Mesendoderm (in vitro differentiated cells): ENCODE data around the gene FCGR3A.
"Not testable (repeated sequence)": the region's sequence is repeated elsewhere in the genome, so short reads cannot be mapped to it uniquely, and the experiment has no call there.

Experiments used
- DNase-seq: peaks from one replicate; pipeline ENCODE4 v3.0.0; 2013
- H2AK5ac ChIP-seq: 2 replicates; pipeline ENCODE4 v1.6.1; 2013; ENCODE audit warnings: low read length, inconsistent platforms
- H2BK120ac ChIP-seq: 2 replicates; pipeline ENCODE4 v1.6.1; 2013; ENCODE audit warnings: low read depth, mild to moderate bottlenecking, low read length, moderate library complexity, mixed read lengths
- H2BK15ac ChIP-seq: replicated peaks from 2 replicates; pipeline ENCODE4 v1.6.1; 2013; ENCODE audit warnings: low read depth, mild to moderate bottlenecking, moderate library complexity
- H2BK5ac ChIP-seq: 2 replicates; pipeline ENCODE4 v1.6.1; 2013; ENCODE audit warnings: low read length, inconsistent platforms
- H3K18ac ChIP-seq: 2 replicates; pipeline ENCODE4 v1.6.1; 2013; ENCODE audit warnings: mild to moderate bottlenecking, low read length, mixed read lengths
- H3K23ac ChIP-seq: one replicate; pipeline ENCODE4 v1.6.1; 2013; ENCODE audit warnings: low read length
- H3K27ac ChIP-seq: 2 replicates; pipeline ENCODE4 v1.5.1; 2013; ENCODE audit warnings: low read depth, mild to moderate bottlenecking, inconsistent platforms, low read length, moderate library complexity
- H3K27me3 ChIP-seq: 2 replicates; pipeline ENCODE4 v1.6.1; 2013; ENCODE audit warnings: low read length, control low read depth, mild to moderate bottlenecking, inconsistent platforms; ENCODE audit not compliant: insufficient read depth, poor library complexity
- H3K36me3 ChIP-seq: 2 replicates; pipeline ENCODE4 v1.6.1; 2013; ENCODE audit warnings: low read length, inconsistent platforms; ENCODE audit not compliant: control insufficient read depth, insufficient read depth
- H3K4ac ChIP-seq: one replicate; pipeline ENCODE4 v1.6.1; 2013; ENCODE audit warnings: low read depth, mild to moderate bottlenecking, low read length, moderate library complexity
- H3K4me1 ChIP-seq: 2 replicates; pipeline ENCODE4 v1.6.1; 2013; ENCODE audit warnings: low read depth, low read length, inconsistent platforms; ENCODE audit not compliant: control insufficient read depth
- H3K4me2 ChIP-seq: 2 replicates; pipeline ENCODE4 v1.6.1; 2013; ENCODE audit warnings: low read length
- H3K4me3 ChIP-seq: 2 replicates; pipeline ENCODE4 v1.5.1; 2013; ENCODE audit warnings: mild to moderate bottlenecking, low read length
- H3K56ac ChIP-seq: one replicate; pipeline ENCODE4 v1.6.1; 2013; ENCODE audit warnings: low read length
- H3K79me1 ChIP-seq: 2 replicates; pipeline ENCODE4 v1.6.1; 2013; ENCODE audit warnings: low read length, inconsistent platforms
- H3K79me2 ChIP-seq: 2 replicates; pipeline ENCODE4 v1.6.1; 2013; ENCODE audit warnings: mild to moderate bottlenecking, low read length; ENCODE audit not compliant: control insufficient read depth, insufficient read depth
- H3K9ac ChIP-seq: 2 replicates; pipeline ENCODE4 v1.6.1; 2013; ENCODE audit warnings: low read length, inconsistent platforms
- H4K5ac ChIP-seq: one replicate; pipeline ENCODE4 v1.6.1; 2013; ENCODE audit warnings: low read length
- H4K8ac ChIP-seq: one replicate; pipeline ENCODE4 v1.6.1; 2013; ENCODE audit warnings: low read depth, mild to moderate bottlenecking, control low read depth, low read length, moderate library complexity
- WGBS: extraction: QIAGEN DNeasy Blood & Tissue Kit; methylation state at CpG from one replicate; pipeline ENCODE4 v1.1.7; 2013; ENCODE audit warnings: low lambda C conversion rate, missing lambda C conversion rate; ENCODE audit not compliant: insufficient coverage; ENCODE audit errors: extremely low coverage; 5-methylcytosine and 5-hydroxymethylcytosine counted together

FCGR3A gene

DNA sequence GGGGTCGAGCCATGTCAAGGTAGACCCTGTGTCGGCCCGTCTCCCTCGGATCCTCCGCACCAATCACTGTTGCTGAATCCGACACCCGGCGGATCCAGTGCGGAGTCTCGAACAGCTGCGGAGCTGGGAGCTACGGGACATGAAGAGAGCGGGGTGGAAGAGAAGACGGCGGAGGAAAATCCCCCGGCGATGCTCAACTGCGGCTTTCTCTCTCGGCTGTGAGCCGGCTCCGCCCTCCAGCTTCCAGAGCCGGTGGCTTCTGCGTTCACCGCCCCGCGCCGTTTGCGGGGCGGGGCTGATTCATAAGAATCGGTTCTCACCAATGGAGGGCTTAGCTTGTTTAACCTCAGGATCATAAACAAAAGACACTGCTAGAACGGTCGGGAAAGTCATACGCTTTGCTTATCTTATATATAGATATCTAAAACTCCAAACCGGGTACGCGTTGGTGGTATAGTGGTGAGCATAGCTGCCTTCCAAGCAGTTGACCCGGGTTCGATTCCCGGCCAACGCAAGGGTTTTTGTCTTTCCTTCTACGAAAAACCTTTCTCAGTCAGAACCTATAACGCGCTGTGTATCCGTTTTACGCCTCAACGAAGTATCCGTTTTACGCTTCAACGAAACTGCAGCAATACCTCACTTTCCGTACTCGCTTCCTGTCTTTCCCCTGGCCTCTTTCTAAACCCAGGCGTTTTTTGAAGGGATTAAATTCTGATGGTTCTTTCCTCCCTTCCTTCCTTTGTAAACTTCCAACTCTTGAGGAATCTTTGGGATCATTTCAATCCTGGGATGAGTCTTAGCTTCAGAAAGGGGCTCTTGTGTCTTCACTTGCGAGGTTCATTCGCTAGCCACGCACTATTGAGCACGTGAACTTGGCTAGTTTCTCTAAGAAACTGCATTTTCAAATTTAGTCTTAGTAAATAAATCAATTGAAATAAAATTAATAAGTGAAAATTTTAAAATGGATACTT is 18.7 kb downstream of the FCGR3A start:
- peak overlapping the region; percentile 70 for H3K56ac ChIP-seq
- not testable (repeated sequence) for H3K79me1 ChIP-seq, H2BK5ac ChIP-seq, H4K5ac ChIP-seq, H3K36me3 ChIP-seq, H2AK5ac ChIP-seq, H3K27me3 ChIP-seq, H3K79me2 ChIP-seq, H2BK15ac ChIP-seq, H3K27ac ChIP-seq, H4K8ac ChIP-seq, H2BK120ac ChIP-seq, H3K4ac ChIP-seq, H3K23ac ChIP-seq, H3K4me1 ChIP-seq, H3K18ac ChIP-seq
- DNase-seq, result peak; percentile 96
- H3K9ac ChIP-seq, result peak overlapping the region; percentile 62
- H3K4me3 ChIP-seq, result peak overlapping the region; percentile 84
- H3K4me2 ChIP-seq, result peak overlapping the region; percentile 54
- no CpG with 5 or more reads among the region's 56 CpGs for WGBS

- H2BK120ac ChIP-seq, H3K27me3 ChIP-seq, H4K8ac ChIP-seq, H2BK5ac ChIP-seq, H2AK5ac ChIP-seq, H4K5ac ChIP-seq, H3K79me1 ChIP-seq, H3K36me3 ChIP-seq, H3K79me2 ChIP-seq, H3K56ac ChIP-seq, H2BK15ac ChIP-seq, H3K4ac ChIP-seq, H3K4me1 ChIP-seq, H3K23ac ChIP-seq, H3K18ac ChIP-seq, H3K27ac ChIP-seq: not testable (repeated sequence)
- WGBS, result no CpG with 5 or more reads among the region's 13 CpGs
- peak; percentile 75 for DNase-seq
- H3K4me3 ChIP-seq, result peak overlapping the region; percentile 25
- peak overlapping the region; percentile 36 for H3K4me2 ChIP-seq
- H3K9ac ChIP-seq, result peak overlapping the region; percentile 21
These were observed 19.5 kb downstream of the FCGR3A start for GRCh38 chr1:161530158-161530557.

GRCh38 chr1:161529463-161530104 is 20.0 kb downstream of the FCGR3A start:
- not testable (repeated sequence) for H3K79me2 ChIP-seq, H3K4ac ChIP-seq, H4K8ac ChIP-seq, H3K79me1 ChIP-seq, H4K5ac ChIP-seq, H3K27ac ChIP-seq, H3K4me1 ChIP-seq, H3K56ac ChIP-seq, H2BK5ac ChIP-seq, H3K18ac ChIP-seq, H2BK15ac ChIP-seq, H3K23ac ChIP-seq, H3K27me3 ChIP-seq, H2BK120ac ChIP-seq, H2AK5ac ChIP-seq, H3K4me3 ChIP-seq, H3K36me3 ChIP-seq
- no CpG with 5 or more reads among the region's 19 CpGs for WGBS
- peak; percentile 35 for DNase-seq
- peak overlapping the region; percentile 36 for H3K4me2 ChIP-seq
- peak overlapping the region; percentile 21 for H3K9ac ChIP-seq

GRCh38 chr1:161528550-161528949 is 21.1 kb downstream of the FCGR3A start:
- H3K4me3 ChIP-seq, H3K18ac ChIP-seq, H4K8ac ChIP-seq, H4K5ac ChIP-seq, H3K4me1 ChIP-seq, DNase-seq, H3K36me3 ChIP-seq, H3K27me3 ChIP-seq, H3K23ac ChIP-seq, H3K79me1 ChIP-seq, H3K4ac ChIP-seq, H3K4me2 ChIP-seq, H3K9ac ChIP-seq, H2AK5ac ChIP-seq, H3K79me2 ChIP-seq, H2BK5ac ChIP-seq, H2BK120ac ChIP-seq, H2BK15ac ChIP-seq, H3K27ac ChIP-seq, H3K56ac ChIP-seq: not testable (repeated sequence)
- no CpG with 5 or more reads among the region's 3 CpGs for WGBS

GRCh38 chr1:161525918-161526317 is 23.7 kb downstream of the FCGR3A start:
- H3K36me3 ChIP-seq, H3K4me2 ChIP-seq, H3K18ac ChIP-seq, H3K4me1 ChIP-seq, H4K8ac ChIP-seq, DNase-seq, H2BK120ac ChIP-seq, H3K4me3 ChIP-seq, H3K79me1 ChIP-seq, H3K9ac ChIP-seq, H4K5ac ChIP-seq, H3K79me2 ChIP-seq, H2AK5ac ChIP-seq, H3K56ac ChIP-seq, H3K27ac ChIP-seq, H3K23ac ChIP-seq, H3K4ac ChIP-seq, H2BK15ac ChIP-seq, H2BK5ac ChIP-seq, H3K27me3 ChIP-seq: not testable (repeated sequence)
- WGBS, result no CpG with 5 or more reads among the region's 7 CpGs
